COLO668 (cell line): ENCODE data around the gene ELOVL5.
"Not testable (repeated sequence)": the region's sequence is repeated elsewhere in the genome, so short reads cannot be mapped to it uniquely, and the experiment has no call there.

Experiments used
- DNase-seq: peaks from one replicate; lab custom pipeline; 2025; ENCODE audit not compliant: unreplicated experiment; lab: John Stamatoyannopoulos, UW

ELOVL5 gene

DNA sequence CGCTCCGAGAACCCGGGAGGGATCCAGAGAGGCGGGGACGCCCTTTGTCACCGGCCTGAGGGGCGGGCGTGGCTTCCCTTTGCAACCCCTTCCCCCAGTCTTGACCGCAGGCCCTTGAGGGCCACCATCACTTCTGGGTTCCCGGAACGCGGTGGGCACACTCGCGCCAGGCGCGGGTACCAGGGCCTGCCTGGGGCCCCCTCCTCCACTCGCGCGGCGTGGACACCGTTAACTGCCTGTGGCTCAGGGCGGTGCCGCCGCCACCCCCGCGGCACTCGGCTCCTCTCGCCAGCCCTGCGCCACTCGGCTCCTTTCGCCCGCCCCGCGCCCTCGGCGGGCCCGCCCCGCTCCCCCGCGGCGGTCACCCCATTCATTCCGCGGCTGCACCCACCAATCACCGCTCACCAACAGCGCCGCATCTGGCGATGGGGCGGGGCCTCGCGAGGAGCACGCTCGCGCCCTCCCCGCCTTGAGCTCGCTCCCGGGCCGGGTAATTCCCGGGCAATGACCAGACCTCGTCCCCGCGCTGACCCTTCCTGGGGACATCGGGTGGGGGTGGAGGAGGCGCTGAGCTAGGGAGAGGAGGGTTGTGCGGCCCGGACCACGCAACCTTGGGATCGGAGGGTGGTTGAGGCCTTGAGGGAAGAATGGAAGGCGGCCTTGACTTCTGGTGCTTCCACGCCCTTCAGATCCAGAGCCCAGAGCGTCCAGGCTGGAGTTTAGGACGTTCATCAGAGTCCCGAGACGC is 10.5 kb upstream of the ELOVL5 start:
- DNase-seq: peak; percentile 94

GRCh38 chr6:53358440-53359094 is 9.8 kb upstream of the ELOVL5 start:
- peak; percentile 36 for DNase-seq

DNA sequence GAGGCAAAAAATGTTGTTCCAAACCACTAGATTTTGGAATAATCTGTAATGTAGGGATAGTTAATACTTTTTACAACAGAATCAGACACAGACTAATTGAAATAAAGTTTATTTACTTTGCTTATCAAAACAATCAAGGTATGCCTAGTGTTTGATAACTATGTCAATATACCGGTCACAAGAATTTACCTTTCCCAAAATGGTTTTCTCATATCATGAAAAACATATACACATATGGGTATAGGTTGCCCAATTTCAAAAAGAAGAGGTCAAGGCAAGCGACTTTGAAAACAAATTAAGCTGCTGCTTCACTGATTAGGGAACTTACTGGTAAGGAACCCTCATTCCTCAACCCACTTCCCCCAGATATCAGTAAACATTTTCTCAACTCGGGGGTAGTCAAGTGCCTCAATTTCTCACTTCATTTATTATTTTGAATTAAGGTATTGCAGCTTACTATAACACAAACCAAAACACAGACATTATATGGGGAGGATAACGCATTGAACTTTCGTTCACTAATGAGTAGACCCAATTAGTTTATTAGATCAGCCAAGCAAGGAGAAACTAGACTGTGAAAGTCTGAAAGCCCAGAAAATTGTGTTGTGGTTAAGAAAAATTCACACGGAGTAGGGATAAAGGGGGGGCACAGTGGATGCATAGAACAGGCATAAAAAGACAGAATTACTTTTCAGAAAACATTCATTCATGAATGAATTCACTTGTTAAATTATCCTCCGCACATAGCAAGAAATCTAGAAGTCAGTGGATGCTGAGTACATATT is 9.0 kb upstream of the ELOVL5 start:
- no peak for DNase-seq

- no peak for DNase-seq
These were observed 4.9 kb upstream of the ELOVL5 start for GRCh38 chr6:53353624-53354023.

- no peak for DNase-seq
These were observed 3.6 kb upstream of the ELOVL5 start for GRCh38 chr6:53352360-53352759.

GRCh38 chr6:53349209-53349693 is 501 bp upstream of the ELOVL5 start:
- no peak for DNase-seq

DNA sequence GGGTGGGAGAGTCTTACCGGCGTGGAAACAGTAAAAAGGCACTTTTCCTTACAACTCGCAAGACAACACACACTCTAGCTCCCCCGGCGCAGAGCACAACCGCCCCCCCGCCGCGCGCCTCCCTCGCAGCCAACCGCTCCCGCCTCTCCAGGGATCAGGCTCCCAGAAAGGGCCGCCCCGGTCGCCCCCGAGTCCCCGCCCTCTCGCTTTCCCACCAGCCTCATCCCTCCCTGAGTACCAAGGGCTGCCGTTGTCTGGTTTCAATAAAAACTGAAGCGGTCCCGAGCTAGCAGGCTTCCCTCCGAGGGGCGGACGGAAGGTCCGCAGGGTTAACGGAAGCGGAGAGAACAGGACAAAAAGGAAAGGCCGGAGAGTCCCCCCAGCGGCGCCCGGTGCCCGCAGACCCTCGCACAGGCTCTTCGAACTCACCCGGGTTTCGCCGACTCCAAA is 804 bp downstream of the ELOVL5 start:
- peak; percentile 63 for DNase-seq

GRCh38 chr6:53347250-53347920 is 1.4 kb downstream of the ELOVL5 start:
- DNase-seq: peak; percentile 7

- not testable (repeated sequence) for DNase-seq
These were observed 2.7 kb downstream of the ELOVL5 start for GRCh38 chr6:53346049-53346448.

DNA sequence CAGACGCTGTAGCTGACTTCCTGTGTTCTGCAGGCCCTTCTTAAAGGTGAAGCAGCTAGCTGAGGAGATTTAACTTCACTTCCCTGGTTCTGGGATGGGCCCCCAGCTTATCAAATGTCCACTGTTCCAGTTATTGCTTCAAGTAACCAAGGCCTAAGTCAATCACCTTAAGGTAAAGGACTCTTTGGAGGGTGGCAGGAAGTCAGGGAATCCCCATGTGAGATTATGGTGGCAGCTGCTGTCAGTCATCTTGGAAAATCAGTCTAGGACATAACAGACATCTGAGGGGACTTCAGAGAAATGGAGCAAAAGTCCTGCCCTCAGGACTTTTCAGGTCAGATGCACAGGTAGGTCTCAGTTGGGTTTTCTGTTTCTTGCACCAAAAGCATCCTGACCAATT is 3.8 kb downstream of the ELOVL5 start:
- DNase-seq: no peak

- no peak for DNase-seq
These were observed 5.7 kb downstream of the ELOVL5 start for GRCh38 chr6:53343092-53343491.

GRCh38 chr6:53342217-53342616 is 6.5 kb downstream of the ELOVL5 start:
- DNase-seq: no peak

- DNase-seq: no peak
These were observed 8.2 kb downstream of the ELOVL5 start for GRCh38 chr6:53340536-53340935.

DNA sequence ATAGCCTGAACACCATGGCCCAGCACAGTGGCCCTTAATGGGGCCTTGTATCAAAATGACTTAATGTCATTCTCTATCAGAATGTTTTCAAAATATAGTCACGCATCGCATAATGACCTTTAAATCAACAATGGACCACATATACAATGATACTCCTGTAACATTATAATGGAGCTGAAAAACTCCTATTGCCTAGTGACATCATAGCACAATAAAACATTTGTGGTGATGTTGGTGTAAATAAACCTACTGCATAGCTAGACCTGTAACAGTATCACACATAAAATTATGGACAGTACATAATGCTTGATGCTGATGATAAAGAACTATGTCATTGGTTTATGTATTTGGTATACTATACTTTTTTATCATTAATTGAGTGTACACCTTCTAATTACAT is 9.3 kb downstream of the ELOVL5 start:
- no peak for DNase-seq

- no peak for DNase-seq
These were observed 10.4 kb downstream of the ELOVL5 start for GRCh38 chr6:53338304-53338703.

- no peak for DNase-seq
These were observed 12.7 kb downstream of the ELOVL5 start for GRCh38 chr6:53336070-53336469.

GRCh38 chr6:53335224-53335994 is 13.3 kb downstream of the ELOVL5 start:
- peak; percentile 46 for DNase-seq

DNA sequence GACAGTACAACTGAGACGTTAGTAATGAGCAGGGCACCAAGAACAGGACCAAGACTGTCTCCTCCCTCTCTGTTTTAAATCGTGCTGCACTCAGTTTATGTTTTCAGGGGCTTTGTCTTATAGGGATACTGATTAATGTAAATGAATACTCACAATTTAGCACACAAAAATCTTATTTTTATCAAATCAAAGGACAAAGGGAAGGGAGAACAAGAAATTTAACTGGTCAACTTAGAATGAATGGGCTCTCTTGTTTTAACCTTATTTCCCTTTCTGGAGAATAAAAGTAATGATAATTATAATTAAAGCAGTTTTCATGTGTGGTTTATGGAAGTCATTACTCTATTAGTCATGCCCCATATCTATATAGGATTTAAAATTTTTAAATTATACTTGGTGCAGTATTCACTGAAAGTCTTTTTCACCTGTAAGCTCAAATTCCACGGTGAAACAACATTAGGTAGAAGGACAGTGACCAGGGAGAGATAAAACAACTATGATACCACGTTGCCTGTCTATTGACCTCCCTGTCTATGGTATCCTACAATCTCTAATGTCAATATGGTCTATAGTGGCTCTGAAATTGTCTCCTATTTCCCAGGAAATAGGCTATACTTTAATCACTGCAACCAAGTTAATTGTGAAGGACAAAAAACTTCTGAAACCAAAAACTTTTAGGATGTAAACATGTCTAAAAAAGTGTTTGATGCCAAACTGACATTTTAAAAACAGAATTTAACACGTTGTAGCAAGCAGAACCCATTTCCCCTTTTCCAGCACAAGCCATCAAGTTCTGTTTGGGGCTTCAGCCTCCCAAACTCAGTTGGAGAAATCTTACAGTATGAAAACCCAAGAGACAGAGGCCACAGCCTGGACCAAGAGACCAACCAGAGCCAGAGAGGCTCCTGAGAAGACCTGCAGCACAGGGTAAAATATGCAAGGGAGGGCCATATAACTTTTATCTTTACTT is 15.0 kb downstream of the ELOVL5 start:
- DNase-seq: no peak

DNA sequence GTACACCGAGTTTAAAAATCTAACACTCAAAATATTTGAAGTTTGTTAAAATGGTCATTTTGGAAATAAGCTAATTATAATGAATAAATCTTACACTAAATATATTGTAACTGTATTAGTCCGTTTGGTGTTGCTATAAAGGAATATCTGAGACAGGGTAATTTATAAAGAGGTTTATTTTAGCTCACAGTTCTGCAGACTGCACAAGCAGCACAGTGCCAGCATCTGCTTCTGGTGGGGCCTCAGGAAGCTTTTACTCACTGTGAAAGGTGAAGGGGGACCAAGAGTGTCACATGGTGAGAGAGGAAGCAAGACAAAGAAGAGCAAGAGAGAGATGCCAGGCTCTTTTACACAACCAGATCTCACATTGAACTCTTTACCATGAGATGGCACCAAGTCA is 17.1 kb downstream of the ELOVL5 start:
- no peak for DNase-seq
